ENCODE results near the gene ZNF330. TPM values are rescaled to one million over a fixed set of nuclear protein-coding genes. Genes with fewer than 3 reads are reported as not detected.

ZNF330 gene
- total RNA-seq, 2 experiments from 2014 or later, result 54.9 to 57.5 TPM

Other genes starting within 250 kb of the ZNF330 start
- gene RNF150, start 87.4 kb upstream of the ZNF330 start, total RNA-seq, result under 1 TPM in 1 of 2 experiments, not detected in 1; 0.04 TPM